ENCODE results near the gene EIF5AL1.
"Not testable (repeated sequence)": the region's sequence is repeated elsewhere in the genome, so short reads cannot be mapped to it uniquely, and the experiment has no call there.

The EIF5AL1 gene

DNA sequence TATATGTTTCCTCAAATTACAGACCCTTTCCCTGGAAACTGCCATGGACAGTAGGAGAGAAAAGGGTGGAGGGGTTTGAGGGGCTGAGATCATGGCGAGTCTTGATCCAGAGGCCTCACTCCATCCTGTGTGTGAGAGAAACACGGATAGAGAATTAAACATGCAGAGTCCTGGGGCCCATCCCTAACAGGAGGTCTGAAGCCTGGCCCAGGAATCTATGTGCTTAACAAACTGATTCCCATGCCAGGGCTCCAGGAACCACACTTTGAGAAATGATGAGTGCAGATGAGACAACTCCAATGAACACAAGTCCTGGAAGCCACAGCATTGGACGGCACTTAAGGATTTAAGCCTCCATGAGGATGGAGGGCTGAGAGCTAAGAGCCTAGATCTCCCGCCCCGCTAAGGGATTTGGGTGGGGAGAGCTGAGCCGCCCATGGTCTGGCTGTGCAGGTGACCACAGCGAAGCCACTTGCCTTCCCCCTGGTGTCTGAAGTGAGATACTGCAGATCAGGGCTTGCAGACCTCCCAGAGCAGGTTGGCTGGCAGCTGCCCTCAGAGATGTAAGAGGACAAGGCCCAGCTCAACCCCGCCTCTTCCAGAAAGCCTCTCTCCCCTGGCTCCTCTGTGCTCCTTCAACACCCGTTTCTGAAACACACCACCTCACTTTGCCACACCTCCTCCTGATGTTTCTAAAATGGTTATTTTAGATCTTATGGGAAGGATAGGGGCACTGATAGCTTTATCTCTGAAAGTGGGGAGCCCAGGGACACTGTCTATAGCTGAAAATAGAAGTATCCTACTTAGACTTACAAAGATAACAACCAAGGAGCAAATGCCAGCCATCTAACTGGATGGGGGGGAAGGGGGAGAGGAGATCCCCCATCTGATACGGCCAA lies 24.8 kb upstream of the EIF5AL1 start:
- no peak for DNase-seq (ENCODE audit: low read depth in 2 of 2)

GRCh38 chr10:79488336-79488735 lies 24.0 kb upstream of the EIF5AL1 start:
- DNase-seq (ENCODE audit: low read depth in 2 of 2) = no peak

GRCh38 chr10:79488870-79489269 lies 23.5 kb upstream of the EIF5AL1 start:
- DNase-seq (ENCODE audit: low read depth in 2 of 2) = no peak

GRCh38 chr10:79490400-79491142 lies 21.8 kb upstream of the EIF5AL1 start:
- DNase-seq (ENCODE audit: low read depth in 2 of 2) = no peak

- DNase-seq (ENCODE audit: low read depth in 2 of 2) = no peak
Measured at GRCh38 chr10:79491143-79491835, 21.0 kb upstream of the EIF5AL1 start.

DNA sequence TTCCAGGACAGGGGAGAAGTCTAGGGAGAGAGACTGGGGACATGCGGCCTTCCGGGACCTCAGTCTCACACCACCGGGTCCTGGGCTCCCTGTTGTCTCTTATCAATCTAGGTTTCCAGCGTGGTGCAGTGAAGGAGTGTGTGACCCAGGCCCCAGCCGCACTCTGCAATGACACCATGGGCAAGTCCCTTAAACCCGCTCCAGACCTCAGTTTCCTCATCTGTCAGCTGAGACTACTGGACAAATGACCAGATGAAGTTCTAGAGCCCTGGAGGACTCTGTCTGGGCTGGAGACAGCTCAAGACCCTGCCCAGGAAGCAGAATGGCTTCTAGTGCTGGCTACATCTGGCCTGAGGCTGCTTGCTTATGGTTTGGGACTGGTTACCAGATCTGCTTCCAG lies 20.1 kb upstream of the EIF5AL1 start:
- no peak for DNase-seq (ENCODE audit: low read depth in 2 of 2)

GRCh38 chr10:79492839-79493238 lies 19.5 kb upstream of the EIF5AL1 start:
- DNase-seq (ENCODE audit: low read depth in 2 of 2) = no peak

DNA sequence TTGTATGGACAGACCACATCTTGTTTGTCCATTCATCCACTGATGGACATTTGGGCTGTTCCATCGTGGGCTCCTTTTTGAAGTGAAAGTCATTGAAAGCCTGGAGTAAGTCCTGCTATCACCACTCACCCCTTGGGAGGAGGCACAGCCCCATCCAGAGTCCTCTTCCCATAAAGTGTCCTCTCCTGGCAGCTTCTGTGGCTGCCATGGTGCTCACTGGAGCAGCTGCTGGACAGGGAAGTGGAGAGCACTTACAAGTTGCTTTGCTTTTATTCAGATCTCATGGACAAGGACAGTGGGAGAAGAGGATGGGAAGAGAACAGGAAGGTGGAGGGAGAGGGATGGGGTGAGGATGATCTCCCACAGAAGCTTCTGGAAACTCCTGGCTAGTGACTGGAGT lies 18.5 kb upstream of the EIF5AL1 start:
- DNase-seq (ENCODE audit: low read depth in 2 of 2) = no peak

- no peak for DNase-seq (ENCODE audit: low read depth in 2 of 2)
Measured at GRCh38 chr10:79494871-79495705, 17.2 kb upstream of the EIF5AL1 start.

DNA sequence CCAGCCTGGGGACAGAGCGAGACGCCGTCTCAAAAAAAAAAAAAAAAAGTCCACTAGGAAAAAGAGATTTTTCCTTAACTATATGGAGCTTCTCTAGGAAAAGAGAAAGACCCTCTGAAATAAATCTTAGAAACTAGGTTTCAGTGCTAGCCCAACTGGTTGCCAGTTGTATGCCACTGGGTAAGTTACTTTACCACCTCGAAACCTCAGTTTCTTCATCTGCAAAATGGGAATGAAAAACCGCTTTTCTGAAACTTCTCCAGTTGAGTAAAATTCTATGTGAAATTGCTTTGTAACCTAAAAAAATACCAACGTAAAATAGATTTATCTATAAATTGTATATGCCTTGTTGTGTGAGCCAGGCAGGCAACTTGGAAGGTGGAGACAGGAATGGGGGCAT lies 16.5 kb upstream of the EIF5AL1 start:
- DNase-seq (ENCODE audit: low read depth in 2 of 2) = no peak

- no peak for DNase-seq (ENCODE audit: low read depth in 2 of 2)
Measured at GRCh38 chr10:79496896-79497295, 15.4 kb upstream of the EIF5AL1 start.

- no peak for DNase-seq (ENCODE audit: low read depth in 2 of 2)
Measured at GRCh38 chr10:79498291-79498829, 14.0 kb upstream of the EIF5AL1 start.

DNA sequence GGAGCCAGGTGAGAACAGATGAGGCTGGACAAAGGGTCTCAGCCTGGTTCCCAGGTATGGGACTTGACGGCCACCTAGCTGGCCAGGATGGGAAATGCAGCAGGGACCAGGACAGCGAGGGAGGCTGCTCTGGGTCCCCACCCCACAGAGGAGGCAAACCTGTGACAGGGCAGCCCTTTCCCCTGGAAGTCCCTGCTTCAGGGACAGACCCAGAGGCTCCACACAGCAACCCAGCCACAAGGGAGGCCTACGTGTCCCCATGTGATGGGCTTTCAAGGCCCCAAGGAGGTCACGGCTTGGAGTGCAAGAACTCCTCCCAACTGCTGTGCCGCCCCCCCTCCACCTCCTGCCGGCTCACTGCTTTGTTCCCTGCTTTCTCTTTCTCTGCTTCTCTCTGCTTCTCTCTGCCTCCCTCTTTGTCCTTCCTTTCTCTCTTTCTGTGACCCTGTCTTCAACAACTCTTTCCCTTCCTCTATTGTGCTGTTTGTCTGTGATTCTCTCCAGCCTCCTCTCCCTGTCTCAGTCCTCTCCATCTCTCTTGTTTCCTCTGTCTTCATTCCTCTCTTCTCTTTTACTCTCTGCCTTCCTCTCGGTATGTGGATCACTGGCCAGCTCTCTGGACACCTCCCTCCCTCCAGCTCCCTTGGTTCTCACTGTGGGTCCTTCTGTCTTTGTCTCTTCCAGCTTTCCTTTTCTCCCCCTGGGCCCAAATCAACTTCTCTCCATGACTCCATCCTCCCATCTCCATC lies 9.6 kb upstream of the EIF5AL1 start:
- no peak for DNase-seq (ENCODE audit: low read depth in 2 of 2)

DNA sequence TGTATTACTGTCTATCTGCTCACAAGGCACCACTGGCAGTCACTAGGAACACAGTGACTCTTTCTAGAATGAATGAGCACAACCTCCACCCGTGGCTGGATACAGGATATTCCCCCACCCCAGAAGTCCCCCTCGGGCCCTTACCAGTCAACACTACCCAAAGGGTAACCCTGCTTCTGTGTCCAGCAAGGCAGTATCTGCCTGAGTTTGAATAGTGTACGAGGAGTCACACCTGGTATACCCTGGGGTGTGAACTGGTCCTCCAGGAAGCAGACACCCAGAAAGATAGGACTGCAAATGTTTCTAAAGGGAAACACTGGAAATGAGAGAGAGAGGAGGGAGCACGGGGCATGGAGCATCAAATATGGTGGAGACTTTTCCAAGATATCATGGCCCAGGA lies 8.5 kb upstream of the EIF5AL1 start:
- DNase-seq (ENCODE audit: low read depth in 2 of 2) = not testable (repeated sequence)

- not testable (repeated sequence) for DNase-seq (ENCODE audit: low read depth in 2 of 2)
Measured at GRCh38 chr10:79504483-79504882, 7.8 kb upstream of the EIF5AL1 start.

DNA sequence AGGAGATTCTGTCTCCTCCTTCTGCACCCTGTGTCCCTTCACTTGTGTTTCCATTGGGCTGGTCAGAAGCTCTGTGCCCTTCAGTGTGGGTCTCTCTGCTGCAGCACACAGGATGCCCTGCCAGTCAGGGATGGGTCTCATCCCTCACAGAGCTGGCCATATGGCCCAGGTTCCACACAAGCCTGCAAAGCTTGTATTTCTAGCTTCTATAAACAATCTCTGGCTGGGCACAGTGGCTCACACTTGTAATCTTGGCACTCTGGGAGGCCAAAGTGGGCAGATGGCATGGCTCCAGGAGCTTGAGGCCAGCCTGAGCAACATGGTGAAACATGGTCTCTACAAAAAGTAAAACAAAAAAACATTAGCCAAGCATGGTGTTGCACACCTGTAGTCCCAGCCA lies 7.0 kb upstream of the EIF5AL1 start:
- DNase-seq (ENCODE audit: low read depth in 2 of 2) = not testable (repeated sequence)

DNA sequence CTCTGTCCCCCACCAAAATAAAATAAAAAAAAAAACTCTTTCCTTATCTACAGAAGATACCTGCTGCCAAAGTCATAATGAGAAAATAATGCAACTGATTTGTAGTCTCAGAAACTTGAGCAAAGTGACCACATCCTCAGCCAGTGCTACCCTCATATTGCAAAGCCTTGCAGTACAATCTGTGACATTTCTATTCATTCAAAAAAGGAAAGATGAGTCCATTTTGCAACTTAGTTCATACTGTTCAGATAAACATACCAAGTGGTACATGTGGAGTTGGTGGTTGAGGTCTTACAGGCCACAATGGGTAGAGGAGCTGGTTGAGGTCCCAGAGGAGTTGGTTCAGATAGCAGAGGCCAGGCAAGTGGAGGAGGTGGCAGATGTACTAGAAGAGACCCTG lies 6.5 kb upstream of the EIF5AL1 start:
- DNase-seq (ENCODE audit: low read depth in 2 of 2) = no peak

GRCh38 chr10:79507440-79508167 lies 4.7 kb upstream of the EIF5AL1 start:
- no peak for DNase-seq (ENCODE audit: low read depth in 2 of 2)

GRCh38 chr10:79508245-79508644 lies 4.1 kb upstream of the EIF5AL1 start:
- DNase-seq (ENCODE audit: low read depth in 2 of 2) = not testable (repeated sequence)

Measured in stimulated activated CD8-positive, alpha-beta memory T cell treated with anti-CD3 and anti-CD28 coated beads, Interleukin-7, amount 100 ng/mL, for 1 hour (primary cell).